ENCODE measurements around the gene DECR2. TPM values are rescaled to one million over a fixed set of nuclear protein-coding genes. Genes with fewer than 3 reads are reported as not detected.

The DECR2 gene
- total and polyA plus RNA-seq, 4 donors: 42.2 to 210 (median 126) TPM

DNA sequence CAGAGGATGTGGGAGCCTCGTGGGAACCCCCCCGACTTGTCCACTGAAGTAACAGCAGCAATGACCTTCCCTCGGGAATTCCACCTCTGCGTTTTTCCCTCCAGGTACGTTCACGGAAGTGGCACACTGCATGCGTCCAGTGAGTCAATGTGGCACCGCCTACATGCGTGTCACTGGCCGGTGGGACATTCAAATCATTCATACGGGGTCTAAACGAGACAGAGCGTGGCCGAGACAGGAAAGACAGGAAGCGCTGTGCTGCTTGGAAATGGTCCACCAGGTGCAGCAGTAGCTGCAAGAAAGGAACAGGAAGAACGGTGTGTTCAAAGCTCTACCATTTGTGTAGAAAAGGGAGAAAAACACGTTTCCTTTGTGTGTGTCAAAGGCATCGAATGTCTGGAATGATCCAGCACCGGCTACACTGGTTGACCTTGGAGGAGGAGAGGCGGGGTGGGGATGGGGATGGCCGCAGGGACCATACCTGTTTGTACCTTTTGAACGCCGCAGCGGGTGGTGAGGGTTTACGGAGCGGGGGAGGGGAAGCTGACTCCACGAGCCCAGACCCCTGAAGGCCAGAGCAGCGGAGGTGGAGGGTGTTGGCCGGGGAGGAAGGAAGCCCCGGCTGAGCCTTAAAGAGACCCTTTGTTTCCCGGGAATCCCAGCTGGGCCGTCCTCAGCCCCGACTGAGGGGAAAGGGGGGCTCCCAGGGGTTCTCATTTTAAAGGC, 18.2 kb upstream of the DECR2 start:
- H3K9me3 ChIP-seq (ENCODE audit: control insufficient read depth in 4 of 4, low read length in 3 of 4): no peaks in the 10 kb centered on the region
- H3K36me3 ChIP-seq (ENCODE audit: control insufficient read depth in 4 of 4, insufficient read depth in 3 of 4, low read depth in 1 of 4, low read length in 3 of 4): no peaks in the 10 kb centered on the region
- no peak for DNase-seq (ENCODE audit: low spot score)
- no peak overlapping the region for H3K9ac ChIP-seq (ENCODE audit: low read depth in 1 of 2, low read length in 2 of 2)
- no peaks in the 10 kb centered on the region for H3K27me3 ChIP-seq (ENCODE audit: control insufficient read depth in 4 of 4, insufficient read depth in 4 of 4, low read length in 3 of 4)
- H3K4me3 ChIP-seq (ENCODE audit: low read depth in 1 of 3, low read length in 3 of 3): no peak overlapping the region
- 61% methylated on average over 33 of the region's 33 CpGs for WGBS
- peaks cover 0 to 26% (median 15%) of the 10 kb centered on the region in 4 donors for H3K4me1 ChIP-seq (ENCODE audit: control insufficient read depth in 4 of 4, insufficient read depth in 4 of 4, low read length in 3 of 4)
- peak overlapping the region; percentile 7 to 56 for H3K27ac ChIP-seq (ENCODE audit: low read depth in 1 of 2, low read length in 2 of 2)
- TF ChIP-seq FOXA1 (IDR thresholded peaks at IDR 0.05): no peak
- TF ChIP-seq, protein P1, sequence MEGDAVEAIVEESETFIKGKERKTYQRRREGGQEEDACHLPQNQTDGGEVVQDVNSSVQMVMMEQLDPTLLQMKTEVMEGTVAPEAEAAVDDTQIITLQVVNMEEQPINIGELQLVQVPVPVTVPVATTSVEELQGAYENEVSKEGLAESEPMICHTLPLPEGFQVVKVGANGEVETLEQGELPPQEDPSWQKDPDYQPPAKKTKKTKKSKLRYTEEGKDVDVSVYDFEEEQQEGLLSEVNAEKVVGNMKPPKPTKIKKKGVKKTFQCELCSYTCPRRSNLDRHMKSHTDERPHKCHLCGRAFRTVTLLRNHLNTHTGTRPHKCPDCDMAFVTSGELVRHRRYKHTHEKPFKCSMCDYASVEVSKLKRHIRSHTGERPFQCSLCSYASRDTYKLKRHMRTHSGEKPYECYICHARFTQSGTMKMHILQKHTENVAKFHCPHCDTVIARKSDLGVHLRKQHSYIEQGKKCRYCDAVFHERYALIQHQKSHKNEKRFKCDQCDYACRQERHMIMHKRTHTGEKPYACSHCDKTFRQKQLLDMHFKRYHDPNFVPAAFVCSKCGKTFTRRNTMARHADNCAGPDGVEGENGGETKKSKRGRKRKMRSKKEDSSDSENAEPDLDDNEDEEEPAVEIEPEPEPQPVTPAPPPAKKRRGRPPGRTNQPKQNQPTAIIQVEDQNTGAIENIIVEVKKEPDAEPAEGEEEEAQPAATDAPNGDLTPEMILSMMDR (IDR thresholded peaks at IDR 0.05; ENCODE audit: low read depth, low read length, missing input control): no peak
- no peak for TF ChIP-seq JUND (IDR thresholded peaks at IDR 0.05)
- no peak for TF ChIP-seq SP1 (IDR thresholded peaks at IDR 0.05)
- no peak for TF ChIP-seq HNF4G (IDR thresholded peaks at IDR 0.05)
- TF ChIP-seq, protein P2, sequence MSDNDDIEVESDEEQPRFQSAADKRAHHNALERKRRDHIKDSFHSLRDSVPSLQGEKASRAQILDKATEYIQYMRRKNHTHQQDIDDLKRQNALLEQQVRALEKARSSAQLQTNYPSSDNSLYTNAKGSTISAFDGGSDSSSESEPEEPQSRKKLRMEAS (IDR thresholded peaks at IDR 0.05): no peak
- no peak for TF ChIP-seq NR2F2 (IDR thresholded peaks at IDR 0.05)
- TF ChIP-seq FOXA2 (IDR thresholded peaks at IDR 0.05): no peak
- TF ChIP-seq, protein P3, sequence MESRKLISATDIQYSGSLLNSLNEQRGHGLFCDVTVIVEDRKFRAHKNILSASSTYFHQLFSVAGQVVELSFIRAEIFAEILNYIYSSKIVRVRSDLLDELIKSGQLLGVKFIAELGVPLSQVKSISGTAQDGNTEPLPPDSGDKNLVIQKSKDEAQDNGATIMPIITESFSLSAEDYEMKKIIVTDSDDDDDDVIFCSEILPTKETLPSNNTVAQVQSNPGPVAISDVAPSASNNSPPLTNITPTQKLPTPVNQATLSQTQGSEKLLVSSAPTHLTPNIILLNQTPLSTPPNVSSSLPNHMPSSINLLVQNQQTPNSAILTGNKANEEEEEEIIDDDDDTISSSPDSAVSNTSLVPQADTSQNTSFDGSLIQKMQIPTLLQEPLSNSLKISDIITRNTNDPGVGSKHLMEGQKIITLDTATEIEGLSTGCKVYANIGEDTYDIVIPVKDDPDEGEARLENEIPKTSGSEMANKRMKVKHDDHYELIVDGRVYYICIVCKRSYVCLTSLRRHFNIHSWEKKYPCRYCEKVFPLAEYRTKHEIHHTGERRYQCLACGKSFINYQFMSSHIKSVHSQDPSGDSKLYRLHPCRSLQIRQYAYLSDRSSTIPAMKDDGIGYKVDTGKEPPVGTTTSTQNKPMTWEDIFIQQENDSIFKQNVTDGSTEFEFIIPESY (IDR thresholded peaks at IDR 0.05): no peak
- TF ChIP-seq RAD21 (IDR thresholded peaks at IDR 0.05): no peak
- no peak for TF ChIP-seq RXRA (IDR thresholded peaks at IDR 0.05)
- TF ChIP-seq TAF1 (conservative IDR thresholded peaks at IDR 0.05): no peak
- TF ChIP-seq, protein P4, sequence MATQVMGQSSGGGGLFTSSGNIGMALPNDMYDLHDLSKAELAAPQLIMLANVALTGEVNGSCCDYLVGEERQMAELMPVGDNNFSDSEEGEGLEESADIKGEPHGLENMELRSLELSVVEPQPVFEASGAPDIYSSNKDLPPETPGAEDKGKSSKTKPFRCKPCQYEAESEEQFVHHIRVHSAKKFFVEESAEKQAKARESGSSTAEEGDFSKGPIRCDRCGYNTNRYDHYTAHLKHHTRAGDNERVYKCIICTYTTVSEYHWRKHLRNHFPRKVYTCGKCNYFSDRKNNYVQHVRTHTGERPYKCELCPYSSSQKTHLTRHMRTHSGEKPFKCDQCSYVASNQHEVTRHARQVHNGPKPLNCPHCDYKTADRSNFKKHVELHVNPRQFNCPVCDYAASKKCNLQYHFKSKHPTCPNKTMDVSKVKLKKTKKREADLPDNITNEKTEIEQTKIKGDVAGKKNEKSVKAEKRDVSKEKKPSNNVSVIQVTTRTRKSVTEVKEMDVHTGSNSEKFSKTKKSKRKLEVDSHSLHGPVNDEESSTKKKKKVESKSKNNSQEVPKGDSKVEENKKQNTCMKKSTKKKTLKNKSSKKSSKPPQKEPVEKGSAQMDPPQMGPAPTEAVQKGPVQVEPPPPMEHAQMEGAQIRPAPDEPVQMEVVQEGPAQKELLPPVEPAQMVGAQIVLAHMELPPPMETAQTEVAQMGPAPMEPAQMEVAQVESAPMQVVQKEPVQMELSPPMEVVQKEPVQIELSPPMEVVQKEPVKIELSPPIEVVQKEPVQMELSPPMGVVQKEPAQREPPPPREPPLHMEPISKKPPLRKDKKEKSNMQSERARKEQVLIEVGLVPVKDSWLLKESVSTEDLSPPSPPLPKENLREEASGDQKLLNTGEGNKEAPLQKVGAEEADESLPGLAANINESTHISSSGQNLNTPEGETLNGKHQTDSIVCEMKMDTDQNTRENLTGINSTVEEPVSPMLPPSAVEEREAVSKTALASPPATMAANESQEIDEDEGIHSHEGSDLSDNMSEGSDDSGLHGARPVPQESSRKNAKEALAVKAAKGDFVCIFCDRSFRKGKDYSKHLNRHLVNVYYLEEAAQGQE (IDR thresholded peaks at IDR 0.05): no peak
- no peak for TF ChIP-seq HNF4A (conservative IDR thresholded peaks at IDR 0.05)

DNA sequence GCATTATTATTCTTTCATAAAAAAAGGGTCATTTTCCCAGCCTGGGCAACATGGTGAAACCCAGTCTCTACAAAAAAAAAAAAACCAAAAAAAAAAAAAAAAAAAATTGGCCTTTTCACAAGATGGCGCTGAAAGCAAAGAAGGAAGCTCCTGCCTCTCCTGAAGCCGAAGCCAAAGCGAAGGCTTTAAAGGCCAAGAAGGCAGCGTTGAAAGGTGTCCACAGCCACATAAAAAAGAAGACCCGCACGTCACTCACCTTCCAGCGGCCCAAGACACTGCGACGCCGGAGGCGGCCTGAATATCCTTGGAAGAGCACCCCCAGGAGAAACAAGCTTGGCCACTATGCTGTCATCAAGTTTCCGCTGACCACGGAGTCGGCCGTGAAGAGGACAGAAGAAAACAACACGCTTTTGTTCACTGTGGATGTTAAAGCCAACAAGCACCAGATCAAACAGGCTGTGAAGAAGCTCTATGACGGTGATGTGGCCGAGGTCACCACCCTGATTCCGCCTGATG, 15.0 kb upstream of the DECR2 start:
- H3K27ac ChIP-seq (ENCODE audit: low read depth in 1 of 2, low read length in 2 of 2): no peak overlapping the region
- no peak for DNase-seq (ENCODE audit: low spot score)
- TF ChIP-seq RAD21 (IDR thresholded peaks at IDR 0.05) (no peak), YY1 (IDR thresholded peaks at IDR 0.05) (peak; percentile 20), HNF4A (conservative IDR thresholded peaks at IDR 0.05) (no peak), FOXA1 (IDR thresholded peaks at IDR 0.05) (no peak), GABPA (IDR thresholded peaks at IDR 0.05 in 1 of 2, conservative IDR thresholded peaks at IDR 0.05 in 1 of 2) (no peak), JUND (IDR thresholded peaks at IDR 0.05) (no peak)
- TF ChIP-seq, protein P4 (IDR thresholded peaks at IDR 0.05): no peak
- no peak overlapping the region for H3K4me3 ChIP-seq (ENCODE audit: low read depth in 1 of 3, low read length in 3 of 3)
- no peaks in the 10 kb centered on the region for H3K27me3 ChIP-seq (ENCODE audit: control insufficient read depth in 4 of 4, insufficient read depth in 4 of 4, low read length in 3 of 4)
- peaks cover 0 to 9% (median 7%) of the 10 kb centered on the region in 4 donors for H3K4me1 ChIP-seq (ENCODE audit: control insufficient read depth in 4 of 4, insufficient read depth in 4 of 4, low read length in 3 of 4)
- H3K9me3 ChIP-seq (ENCODE audit: control insufficient read depth in 4 of 4, low read length in 3 of 4): no peaks in the 10 kb centered on the region
- WGBS: 86% methylated on average over 19 of the region's 19 CpGs
- H3K36me3 ChIP-seq (ENCODE audit: control insufficient read depth in 4 of 4, insufficient read depth in 3 of 4, low read depth in 1 of 4, low read length in 3 of 4): no peaks in the 10 kb centered on the region
- H3K9ac ChIP-seq (ENCODE audit: low read depth in 1 of 2, low read length in 2 of 2): no peak overlapping the region

Measured in liver (tissue), 9 donors.